GM21526 (cell line): Measurements from ENCODE around the gene GRIK4.
"Not testable (repeated sequence)": the region's sequence is repeated elsewhere in the genome, so short reads cannot be mapped to it uniquely, and the experiment has no call there.

ENCODE experiments used
- ATAC-seq: cut with Tn5 transposase; IDR thresholded peaks from one replicate; pipeline ENCODE4 v1.9.1; 2021; ENCODE audit warnings: moderate library complexity; ENCODE audit not compliant: unreplicated experiment, low FRiP score

Gene GRIK4

DNA sequence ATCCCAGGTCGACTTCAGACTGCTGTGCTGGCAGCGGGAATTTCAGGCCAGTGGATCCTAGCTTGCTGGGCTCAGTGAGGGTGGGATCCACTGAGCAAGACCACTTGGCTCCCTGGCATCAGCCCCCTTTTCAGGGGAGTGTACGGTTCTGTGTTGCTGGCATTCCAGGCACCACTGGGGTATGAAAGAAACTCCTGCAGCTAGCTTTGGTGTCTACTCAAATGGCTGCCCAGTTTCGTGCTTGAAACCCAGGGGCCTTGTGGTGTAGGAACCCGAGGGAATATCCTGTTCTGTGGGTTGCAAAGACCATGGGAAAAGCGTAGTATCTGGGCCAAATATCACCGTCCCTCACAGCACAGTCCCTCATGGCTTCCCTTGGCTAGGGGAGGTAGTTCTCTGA, 254.8 kb downstream of the GRIK4 start:
- ATAC-seq, result no peak

DNA sequence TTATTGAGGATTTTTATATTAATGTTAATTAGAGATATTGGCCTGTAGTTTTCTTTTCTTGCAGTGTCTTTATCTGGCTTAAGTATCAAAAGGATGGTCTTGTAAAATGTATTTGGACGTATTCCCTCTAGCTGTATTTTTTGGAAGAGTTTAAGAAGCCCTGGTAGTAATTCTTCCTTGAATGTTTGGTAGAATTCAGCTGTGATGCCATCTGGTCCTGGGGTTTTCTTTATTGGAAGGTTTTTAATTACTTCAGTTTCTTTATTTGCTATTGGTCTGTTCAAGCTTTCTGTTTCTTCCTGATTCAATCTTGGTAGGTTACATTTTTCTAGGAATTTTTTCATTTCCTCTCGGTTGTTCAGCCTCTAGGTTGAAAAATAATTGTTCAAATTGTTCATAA, 257.4 kb downstream of the GRIK4 start:
- no peak for ATAC-seq

DNA sequence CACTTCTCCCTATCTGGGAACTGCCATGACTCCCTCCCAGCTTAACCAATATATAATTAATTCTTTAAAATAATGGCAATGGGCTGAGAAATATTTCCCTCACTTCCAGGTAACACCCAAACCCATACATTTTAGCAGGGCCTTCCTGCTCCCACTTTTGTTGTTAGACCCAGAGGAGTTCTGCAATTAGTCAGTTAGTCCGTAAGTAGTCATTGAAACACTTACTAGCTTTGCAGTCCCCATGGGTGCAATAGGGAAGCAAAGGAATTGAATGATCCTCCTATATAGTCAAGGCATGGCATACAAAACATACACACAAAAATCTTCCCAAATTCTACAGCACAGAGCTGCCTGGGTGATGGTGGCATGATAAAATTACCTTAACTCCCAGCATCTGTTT, 258.4 kb downstream of the GRIK4 start:
- no peak for ATAC-seq

DNA sequence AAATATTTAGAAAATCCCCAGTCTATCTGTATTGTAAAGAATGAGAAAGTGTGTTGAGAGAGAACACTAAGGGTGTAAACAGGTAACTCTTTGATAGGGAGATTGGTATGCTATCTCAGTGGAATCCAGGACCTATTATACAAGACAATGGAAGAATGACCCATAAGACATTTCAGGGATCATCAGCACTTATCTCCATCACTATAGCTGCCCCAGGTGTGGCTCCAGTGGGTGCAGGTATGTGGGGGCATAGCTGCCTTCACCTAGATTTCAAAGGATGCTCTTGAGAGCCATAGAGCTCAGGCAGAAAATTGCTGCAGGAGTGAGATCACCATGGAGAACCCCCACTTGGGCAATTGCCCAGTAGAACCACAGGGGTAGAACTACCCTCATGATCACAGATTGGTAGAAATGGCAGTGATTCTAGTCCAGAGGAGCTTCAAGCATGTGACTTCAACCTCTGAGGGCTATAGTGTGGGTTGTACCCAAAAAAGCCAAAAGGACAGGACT, 260.1 kb downstream of the GRIK4 start:
- no peak for ATAC-seq

DNA sequence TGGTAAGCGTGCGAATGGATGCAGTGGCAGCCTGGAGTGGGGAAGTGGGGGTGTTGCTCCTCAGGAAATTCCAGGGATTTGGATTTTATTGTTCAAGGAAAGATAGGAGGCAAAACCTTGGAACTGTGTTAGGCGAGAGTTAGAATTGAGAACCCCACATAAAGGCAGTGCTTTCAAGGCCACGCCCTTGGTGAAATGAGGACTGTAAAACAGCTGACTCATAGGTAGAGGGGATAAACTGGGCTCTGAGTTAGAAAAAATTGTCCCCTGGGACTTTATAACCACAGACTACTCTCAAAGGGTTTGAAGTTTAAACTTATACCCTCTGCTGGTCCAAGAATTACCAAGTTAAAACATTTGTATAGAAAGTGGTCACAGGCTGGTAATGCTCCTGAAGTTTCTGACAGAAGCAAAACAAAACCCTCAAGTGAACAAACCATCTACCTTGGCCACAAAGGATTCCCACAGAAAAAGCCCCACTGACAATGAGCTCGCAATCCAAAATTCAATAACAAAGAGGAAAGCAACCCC, 262.0 kb downstream of the GRIK4 start:
- ATAC-seq, result no peak

DNA sequence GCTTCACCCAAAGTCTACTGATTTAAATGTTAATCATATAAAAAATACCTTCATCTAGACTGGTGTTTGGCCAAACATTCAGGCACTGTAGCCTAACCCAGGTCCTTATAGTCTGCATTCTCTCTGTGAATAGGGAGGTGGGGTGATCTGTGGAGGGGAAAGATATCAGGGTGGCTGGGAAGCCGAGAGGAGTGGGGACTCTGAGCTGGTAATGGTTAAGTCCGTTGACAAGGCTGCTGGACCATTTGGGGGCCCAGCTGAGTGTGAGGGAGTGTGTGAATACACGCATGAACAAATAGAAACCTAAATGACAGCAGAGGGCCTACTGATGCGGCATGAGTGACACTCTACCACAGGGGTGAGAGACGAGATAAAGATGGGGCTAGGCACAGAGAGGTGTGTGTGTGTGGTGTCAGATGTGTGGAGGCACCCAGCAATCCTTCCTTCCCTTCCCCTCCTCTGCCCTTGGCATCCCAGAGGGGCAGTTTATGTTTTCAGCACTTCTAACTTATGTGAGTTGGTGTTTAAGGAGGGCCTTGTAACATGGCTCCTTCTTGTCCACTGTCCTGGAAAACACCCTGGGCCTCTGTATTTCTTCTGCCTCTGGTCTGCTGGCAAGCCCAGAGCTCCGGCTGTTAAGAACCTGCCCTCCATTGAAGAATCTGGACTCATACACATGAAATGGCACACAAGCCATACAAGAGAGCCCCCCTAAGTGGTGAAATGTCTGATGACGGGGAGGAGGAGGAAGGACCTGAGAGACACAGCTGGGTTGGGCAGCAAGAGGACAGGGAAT, 263.2 kb downstream of the GRIK4 start:
- ATAC-seq, result no peak

DNA sequence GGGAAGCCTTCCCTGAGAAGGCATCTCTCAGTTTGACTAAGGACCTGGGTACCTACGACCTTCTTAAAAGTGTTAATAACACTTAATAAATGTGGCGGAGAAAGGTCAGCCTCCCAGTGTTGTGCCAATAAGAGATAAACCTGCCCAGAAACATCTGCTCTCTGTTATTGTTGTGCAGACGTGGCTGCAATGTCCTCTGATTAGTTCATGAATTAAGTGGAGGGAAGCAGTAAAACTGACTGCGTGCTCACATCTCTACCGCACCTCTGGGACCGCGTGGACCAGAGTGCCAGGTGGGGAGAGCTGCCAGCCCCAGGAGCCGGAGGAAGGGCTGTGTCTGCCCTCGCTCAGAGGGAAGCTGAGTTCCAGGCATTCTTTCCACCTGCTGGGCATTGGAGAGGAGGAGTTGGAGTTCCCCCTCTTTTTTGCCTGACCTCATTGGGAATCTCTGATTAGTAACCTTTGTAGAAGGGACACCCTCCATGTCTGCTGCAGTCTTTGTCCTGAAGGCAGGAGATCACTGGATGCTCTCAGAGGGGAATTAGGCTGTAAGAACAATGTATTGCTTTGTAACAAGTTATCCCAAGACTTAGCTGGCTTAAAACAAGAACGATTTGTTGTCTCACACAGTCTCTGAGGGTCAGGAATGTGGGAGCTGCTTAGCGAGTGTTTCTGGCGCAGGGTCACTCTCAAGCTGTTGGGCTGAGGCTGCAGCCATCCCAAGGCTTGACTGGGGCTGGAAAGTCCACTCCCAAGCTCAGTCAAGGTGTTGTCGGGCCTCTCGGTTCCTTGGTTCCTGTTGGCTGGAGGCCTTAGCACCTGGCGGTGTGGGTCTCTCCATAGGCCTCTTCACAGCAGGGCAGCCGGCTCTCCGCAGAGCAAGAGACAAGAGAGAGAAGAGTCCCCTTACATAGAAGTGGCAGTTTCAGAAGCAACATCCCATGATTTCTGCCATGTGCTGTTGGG, 264.7 kb downstream of the GRIK4 start:
- no peak for ATAC-seq

DNA sequence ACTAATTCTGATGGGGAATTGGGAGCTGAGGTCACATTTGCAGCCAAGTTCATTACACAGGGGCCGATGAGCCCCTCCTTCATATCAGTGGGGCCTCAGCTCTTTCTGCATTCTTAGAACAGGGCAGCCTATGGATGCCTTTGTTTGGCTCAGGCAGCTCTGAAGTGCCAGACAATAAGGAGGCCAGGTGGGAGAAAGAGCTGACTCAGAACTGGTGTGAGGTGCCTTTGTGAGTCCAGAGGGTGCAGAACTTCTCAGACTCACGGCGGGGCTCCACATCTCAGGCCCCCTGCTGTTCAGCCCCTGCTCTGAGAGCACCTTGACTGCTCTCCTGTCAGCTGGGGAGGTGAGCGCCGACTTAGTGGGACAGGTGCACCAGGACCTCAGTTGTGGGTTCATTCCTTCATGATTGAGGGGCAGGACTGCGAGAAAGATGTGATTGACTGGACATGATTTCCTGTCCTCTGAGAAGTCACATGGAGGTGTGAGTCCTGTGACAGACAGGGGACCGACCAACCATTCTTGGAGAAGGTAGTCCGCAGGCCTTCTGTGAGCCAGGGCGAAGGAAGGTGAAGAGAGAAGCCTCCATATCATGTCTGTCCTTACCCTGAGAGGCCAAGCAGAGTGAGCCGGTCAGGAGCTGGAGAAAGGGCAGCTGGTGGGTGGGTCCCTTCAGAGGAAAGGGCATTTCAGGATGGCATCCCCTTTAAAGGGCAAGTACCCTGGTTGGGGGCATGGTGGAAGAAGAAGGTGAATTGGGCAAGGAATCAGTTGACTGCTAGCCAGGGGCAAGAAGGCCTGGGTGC, 267.3 kb downstream of the GRIK4 start:
- no peak for ATAC-seq

DNA sequence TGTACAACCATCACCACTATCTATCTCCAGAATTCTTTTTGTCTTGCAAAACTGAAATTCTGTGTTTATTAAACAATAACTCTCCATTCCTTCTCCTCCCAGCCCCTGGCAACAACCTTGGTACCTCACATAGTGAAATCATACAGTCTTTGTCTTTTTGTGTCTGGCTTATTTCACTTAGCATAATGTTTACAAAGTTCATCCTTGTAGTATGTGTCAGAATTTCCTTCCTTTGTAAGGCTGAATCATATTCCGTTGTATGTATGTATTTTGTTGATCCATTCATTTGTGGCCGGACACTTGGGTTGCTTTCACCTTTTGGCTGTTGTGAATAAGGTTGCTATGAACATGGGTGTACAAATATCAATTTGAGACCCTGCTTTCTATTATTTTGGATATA, 268.7 kb downstream of the GRIK4 start:
- ATAC-seq, result no peak

DNA sequence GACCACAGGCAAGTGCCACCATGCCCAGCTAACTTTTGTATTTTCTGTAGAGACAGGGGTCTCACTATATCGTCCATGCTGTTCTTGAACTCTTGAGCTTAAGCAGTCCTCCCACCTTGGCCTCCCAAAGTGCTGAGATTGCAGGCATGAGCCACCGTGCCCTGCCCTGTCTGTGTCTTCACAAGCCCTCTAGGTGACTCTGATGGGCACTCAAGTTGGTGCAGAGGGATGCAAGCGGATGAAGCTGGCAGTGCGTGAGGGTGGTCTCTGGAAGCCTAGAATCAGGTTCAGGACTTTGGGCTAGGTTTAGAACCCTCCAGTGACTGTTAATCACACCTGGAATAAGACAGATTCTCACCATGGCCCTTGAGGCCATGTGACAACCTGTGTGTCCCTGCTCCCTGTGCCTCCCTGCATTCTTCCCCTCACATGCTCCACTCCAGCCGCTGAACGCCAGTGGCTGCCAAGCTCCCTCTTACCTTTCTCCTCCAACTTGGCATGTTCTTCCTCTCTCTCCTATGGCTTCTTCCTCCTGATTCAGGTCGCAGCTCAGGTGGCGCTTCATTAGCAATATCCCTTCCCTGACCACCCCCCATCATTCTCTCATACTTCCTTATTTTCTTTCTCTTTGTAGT, 270.1 kb downstream of the GRIK4 start:
- no peak for ATAC-seq

DNA sequence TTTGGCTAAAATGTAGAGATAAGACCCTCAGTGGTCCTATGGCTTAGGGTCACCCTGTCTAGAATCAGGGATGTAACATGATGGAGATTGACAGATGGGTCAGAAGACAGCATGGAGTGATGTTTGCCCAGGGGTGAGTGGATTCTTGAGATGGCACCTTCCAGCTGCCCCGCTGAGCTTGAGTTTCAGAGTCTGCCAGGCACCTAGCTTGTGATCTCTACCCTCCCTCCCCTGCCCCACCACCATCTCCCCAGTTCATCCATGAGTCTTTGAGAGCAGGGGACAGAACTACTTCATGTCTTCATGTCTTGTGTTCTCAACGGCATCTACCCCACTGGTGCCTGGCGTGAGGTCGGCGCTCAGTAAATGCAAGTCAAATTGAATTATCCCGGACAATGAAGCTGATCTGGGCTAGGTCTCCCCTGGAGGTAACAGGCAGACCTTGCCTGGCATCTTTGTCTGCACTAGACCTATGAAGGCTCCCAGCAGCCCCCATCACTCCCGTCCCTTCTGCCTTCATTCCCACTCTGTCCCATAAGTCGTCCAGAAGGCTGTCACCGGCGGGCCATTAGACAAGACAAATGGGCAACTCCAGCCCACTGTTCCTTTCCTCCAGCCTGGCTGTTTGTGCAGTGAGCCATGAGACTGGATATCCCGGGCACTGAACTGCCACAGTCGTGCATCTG, 273.2 kb downstream of the GRIK4 start:
- no peak for ATAC-seq

DNA sequence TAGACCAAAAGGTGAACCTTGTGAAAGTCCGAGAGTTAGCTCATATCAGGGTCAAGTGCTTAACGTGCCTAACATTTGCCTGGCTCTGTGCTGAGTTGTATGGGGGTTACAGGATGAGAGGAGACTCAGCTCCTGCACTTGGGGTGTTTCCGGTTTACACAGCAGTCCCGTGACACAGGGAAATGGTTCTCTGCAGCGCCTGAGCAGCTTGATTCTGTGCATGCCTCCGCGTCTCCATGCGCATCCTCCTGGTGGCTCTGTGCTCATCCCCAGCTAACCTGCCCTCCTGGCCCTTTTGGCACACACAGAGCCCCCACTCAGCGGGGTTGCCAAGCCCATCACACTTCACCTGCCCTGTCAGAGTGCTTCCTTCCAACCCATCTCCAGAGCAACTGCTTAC, 274.0 kb downstream of the GRIK4 start:
- no peak for ATAC-seq

DNA sequence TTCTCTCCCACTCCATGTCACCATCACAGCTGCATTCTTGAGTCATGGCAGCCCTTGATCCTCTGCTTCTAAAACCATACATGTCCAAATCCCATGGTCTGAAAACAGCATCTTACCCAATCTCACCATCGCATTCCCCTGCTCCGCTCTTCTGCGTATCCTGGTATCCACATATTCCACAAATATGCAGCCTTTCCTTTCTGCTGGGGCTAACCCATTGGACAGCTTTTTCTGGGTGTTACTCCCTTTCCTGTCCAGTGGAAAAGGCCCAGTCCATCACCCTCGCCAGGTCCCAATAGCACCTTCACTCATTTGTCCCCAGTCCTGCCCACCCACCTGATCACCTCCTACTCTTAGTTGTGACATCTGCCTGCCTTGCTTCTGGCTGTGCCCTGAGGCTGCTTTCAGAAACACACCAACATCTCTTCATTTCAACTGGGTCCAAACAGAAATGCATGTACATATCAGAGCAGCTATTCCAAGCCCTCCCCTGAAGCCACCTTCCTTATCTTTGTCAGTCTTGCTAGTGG, 274.7 kb downstream of the GRIK4 start:
- no peak for ATAC-seq

DNA sequence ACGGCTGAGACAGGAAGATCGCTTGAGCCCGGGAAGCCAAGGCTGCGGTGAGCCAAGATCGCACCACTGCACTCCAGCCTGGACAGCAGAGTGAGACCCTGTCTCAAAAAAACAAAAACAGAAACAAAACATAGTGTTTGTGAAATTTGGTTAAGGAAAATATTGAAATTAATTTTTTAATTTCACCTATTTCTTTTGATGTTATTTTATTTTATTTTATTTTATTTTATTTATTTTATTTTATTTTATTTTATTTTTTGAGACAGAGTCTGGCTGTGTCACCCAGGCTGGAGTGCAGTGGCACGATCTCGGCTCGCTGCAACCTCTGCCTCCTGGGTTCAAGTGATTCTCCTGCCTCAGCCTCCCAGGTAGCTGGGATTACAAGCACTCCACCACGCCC, 275.7 kb downstream of the GRIK4 start:
- not testable (repeated sequence) for ATAC-seq

DNA sequence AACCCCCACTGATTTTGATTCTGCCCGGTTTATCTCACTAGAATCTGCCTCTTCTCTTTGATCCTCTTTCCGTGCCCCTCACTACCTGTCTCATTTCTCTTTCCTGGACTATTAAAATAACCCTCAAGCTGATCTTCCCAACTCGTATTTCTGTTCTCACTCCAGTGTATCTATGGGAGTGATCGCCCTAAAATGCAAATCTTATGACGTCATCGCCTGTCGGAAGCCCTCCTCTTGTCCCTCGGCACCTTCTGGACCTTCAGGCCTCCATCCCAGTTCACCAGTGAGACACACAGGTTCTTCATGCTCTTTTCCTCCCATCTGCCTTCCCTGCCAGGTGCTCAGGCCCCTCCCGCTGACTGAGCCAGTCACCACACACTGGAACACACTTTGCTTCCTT, 277.8 kb downstream of the GRIK4 start:
- ATAC-seq, result no peak

DNA sequence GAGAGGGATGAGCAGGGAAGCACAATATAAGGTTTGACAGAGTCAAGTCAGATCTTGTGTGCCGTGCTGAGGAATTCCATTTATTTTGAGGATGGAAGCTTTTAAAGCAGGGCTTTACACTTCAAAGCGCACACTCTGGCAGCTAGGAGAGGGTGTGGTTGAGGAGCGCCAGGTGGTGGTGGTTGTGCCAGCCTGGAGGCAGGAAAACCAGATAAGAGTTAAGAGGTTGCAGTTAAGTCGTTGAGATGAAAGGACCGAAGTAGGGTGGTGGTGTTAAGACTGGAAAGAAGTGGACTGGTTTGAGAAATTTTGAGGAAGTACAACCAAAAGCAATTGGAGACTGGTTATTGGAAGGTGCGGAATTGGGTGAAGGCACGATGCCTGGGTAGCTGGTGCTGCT, 280.8 kb downstream of the GRIK4 start:
- ATAC-seq, result no peak

DNA sequence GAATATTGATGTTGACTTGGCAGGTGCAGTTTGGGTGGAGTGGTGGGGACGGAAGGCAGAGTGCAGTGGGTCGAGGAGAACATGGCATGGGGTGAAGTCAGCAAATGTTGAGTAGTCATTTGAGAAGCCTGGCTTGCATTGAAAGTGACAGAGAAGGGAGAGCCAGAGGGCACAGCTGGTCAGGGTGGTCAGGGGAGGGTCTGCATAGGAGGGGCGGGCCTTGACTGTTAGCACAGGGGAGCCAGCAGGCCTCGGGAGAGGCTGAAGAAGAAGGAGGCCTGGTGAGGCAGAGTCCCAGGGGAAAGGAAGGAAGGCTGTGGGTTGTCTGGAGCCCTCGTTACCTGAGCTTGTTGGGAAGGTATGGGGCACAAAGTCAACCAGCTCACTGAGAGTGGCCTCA, 281.6 kb downstream of the GRIK4 start:
- no peak for ATAC-seq

DNA sequence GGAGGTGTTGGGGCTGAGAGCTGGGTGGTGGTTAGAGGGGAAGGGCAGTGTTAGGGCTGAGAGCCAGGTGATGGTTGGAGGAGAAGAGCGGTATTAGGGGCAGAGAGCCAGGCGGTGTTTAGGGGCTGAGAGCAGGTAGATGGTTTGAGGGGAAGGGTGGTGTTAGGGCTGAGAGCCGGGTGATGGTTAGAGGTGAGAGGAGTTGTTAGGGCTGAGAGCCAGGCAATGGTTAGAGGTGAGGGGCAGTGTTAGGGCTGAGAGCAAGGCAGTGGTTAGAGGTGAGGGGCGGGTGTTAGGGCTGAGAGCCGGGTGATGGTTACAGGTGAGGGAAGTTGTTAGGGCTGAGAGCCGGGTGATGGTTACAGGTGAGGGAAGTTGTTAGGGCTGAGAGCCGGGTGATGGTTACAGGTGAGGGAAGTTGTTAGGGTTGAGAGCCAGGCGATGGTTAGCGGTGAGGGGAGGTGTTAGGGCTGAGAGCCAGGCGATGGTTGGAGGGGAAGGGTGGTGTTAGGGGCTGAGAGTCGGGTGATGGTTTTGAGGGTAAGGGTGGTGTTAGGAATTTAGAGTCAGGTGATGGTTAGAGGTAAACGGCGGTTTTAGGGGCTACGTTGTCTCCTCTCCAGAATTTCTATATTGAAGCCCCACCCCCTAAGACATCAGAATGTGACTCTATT, 282.4 kb downstream of the GRIK4 start:
- ATAC-seq, result no peak

DNA sequence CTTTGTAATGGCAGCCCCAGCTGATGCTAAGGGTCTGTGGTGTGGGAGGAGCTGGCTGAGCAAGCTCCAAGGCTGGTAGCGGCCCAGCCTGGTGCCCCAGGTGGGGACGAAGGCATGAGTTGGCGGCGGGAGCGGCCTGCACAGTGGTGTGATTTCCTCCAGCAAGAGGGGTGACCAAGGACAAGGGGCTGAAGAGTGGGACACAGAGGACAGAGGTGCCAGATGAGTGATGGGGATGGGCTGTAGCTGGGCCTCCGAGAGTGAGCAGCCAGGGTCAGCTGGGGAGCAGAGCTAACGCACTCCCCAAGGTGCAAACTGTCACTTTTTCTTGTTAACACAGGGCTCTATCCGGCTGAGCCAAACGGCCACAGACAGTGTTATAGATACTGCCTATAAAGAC, 283.2 kb downstream of the GRIK4 start:
- no peak for ATAC-seq
